ENCODE data around the gene ELP2. TPM values are rescaled to one million over a fixed set of nuclear protein-coding genes. Genes with fewer than 3 reads are reported as not detected.
A peak's percentile ranks its signal among the peaks of the same experiment; 100 is the strongest.
"Not testable (repeated sequence)": the region's sequence is repeated elsewhere in the genome, so short reads cannot be mapped to it uniquely, and the experiment has no call there.

ELP2 gene
- polyA plus RNA-seq, 3 donors from 2014 or later: 44.6 to 57.3 (median 48.3) TPM

GRCh38 chr18:36107477-36107876 lies 22.2 kb upstream of the ELP2 start:
- Mint-ChIP-seq H3K36me3 (peaks cover 21 to 28% (median 22%) of the 10 kb centered on the region in 3 donors), H3K27me3 (ENCODE audit: low read depth in 3 of 3) (peaks cover 2 to 4% (median 2%) of the 10 kb centered on the region in 3 donors), H3K4me1 (no peaks in the 10 kb centered on the region), H3K27ac (no peak overlapping the region), H3K9me3 (no peaks in the 10 kb centered on the region), H3K4me3 (no peak overlapping the region)
- no peak for DNase-seq

DNA sequence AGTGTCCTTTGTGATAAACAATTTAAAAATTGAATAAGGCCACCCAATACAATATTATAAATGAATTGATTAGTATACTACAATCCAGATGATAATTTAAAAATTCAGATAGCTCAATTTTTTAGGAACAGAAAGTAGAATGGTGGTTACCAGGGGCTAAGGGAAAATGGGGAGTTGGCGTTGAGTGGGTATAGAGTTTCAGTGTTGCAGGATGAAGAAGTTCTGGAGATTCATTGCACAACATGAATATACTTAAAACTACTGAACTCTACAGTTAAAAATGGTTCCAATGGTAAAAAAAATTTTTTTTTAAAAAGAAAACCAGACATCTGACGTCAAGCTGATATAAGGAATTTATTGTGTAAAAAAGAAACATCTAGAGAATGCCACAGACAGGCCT lies 21.5 kb upstream of the ELP2 start:
- Mint-ChIP-seq H3K4me1 (no peaks in the 10 kb centered on the region), H3K27me3 (ENCODE audit: low read depth in 3 of 3) (peaks cover 2 to 4% (median 2%) of the 10 kb centered on the region in 3 donors), H3K27ac (no peak overlapping the region), H3K9me3 (no peaks in the 10 kb centered on the region), H3K4me3 (no peak overlapping the region), H3K36me3 (peaks cover 25 to 36% (median 26%) of the 10 kb centered on the region in 3 donors)
- DNase-seq: no peak

DNA sequence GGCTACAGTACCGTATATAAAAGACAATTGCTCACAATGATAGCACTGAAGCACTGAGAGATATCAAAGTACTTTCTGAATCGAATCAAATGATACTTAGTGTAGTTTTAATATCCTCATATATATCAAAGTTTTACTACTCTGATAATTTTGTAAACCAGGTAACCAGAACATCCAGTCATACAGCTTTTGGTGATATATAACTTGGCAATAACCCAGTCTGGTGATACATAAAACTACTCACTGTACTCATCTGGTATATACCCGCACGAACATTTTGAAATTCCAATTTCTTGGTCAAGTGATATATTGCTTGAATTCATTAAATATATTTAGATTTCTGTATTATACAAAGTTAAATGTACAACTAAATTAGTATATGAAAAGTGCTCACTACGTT lies 21.1 kb upstream of the ELP2 start:
- no peak overlapping the region for H3K4me3 Mint-ChIP-seq
- no peaks in the 10 kb centered on the region for H3K9me3 Mint-ChIP-seq
- no peak overlapping the region for H3K27ac Mint-ChIP-seq
- peaks cover 25 to 37% (median 26%) of the 10 kb centered on the region in 3 donors for H3K36me3 Mint-ChIP-seq
- H3K4me1 Mint-ChIP-seq: no peaks in the 10 kb centered on the region
- H3K27me3 Mint-ChIP-seq (ENCODE audit: low read depth in 3 of 3): peaks cover 2 to 4% (median 2%) of the 10 kb centered on the region in 3 donors
- DNase-seq: no peak

DNA sequence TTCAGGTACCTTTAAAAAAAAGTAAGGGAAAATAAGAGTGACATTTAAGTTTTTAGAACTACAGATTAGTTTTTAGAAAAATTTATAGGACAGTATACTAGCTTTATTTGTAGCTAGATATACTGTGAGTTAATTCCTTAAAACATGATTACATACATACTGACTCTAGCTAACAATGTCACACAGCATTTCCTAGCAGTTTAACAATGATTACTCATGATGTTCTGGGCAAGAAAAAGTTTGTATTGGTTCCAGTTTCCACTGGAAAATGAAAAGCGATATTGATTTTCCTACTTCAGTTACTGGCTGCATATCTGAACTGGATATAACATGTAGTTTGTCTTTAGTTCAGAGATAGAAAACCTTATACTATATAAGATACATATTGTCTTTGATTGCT lies 20.0 kb upstream of the ELP2 start:
- Mint-ChIP-seq H3K27ac (no peak overlapping the region), H3K4me1 (no peaks in the 10 kb centered on the region), H3K36me3 (peaks cover 30 to 42% (median 30%) of the 10 kb centered on the region in 3 donors), H3K27me3 (ENCODE audit: low read depth in 3 of 3) (peaks cover 2 to 4% (median 2%) of the 10 kb centered on the region in 3 donors), H3K4me3 (no peak overlapping the region), H3K9me3 (no peaks in the 10 kb centered on the region)
- DNase-seq: no peak

DNA sequence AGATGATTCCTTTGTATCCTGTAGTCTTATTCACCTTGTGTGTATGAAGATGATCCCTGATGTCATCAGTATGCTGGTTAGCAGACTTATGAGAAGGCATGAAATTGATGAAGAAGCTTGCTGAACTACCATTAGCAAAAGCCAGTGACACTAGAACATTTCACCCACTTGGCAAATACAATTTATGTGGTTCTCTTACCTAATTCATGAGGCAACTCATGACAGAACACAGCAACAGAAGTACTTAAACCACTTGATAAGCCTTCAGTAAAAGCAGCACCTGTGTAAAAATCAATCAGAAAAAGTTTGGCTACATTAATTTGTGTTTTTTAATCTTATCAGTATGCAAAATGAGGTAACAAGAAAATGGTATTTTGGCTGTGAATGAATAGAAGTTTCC lies 17.4 kb upstream of the ELP2 start:
- peaks cover 40 to 59% (median 41%) of the 10 kb centered on the region in 3 donors for H3K36me3 Mint-ChIP-seq
- DNase-seq: no peak
- no peak overlapping the region for H3K4me3 Mint-ChIP-seq

GRCh38 chr18:36114251-36114650 lies 15.4 kb upstream of the ELP2 start:
- H3K27me3 Mint-ChIP-seq (ENCODE audit: low read depth in 3 of 3): peaks cover 0 to 2% (median 0%) of the 10 kb centered on the region in 3 donors
- peaks cover 37 to 61% (median 43%) of the 10 kb centered on the region in 3 donors for H3K36me3 Mint-ChIP-seq
- no peaks in the 10 kb centered on the region for H3K9me3 Mint-ChIP-seq
- no peaks in the 10 kb centered on the region for H3K4me1 Mint-ChIP-seq
- no peak overlapping the region for H3K27ac Mint-ChIP-seq
- no peak overlapping the region for H3K4me3 Mint-ChIP-seq
- no peak for DNase-seq

More for the DNA sequence above, 17.4 kb upstream of the ELP2 start:
- peaks cover 0 to 2% (median 0%) of the 10 kb centered on the region in 3 donors for H3K27me3 Mint-ChIP-seq (ENCODE audit: low read depth in 3 of 3)
- H3K27ac Mint-ChIP-seq: no peak overlapping the region
- no peaks in the 10 kb centered on the region for H3K9me3 Mint-ChIP-seq
- no peaks in the 10 kb centered on the region for H3K4me1 Mint-ChIP-seq

- Mint-ChIP-seq H3K27me3 (ENCODE audit: low read depth in 3 of 3) (peaks cover 0 to 2% (median 0%) of the 10 kb centered on the region in 3 donors), H3K36me3 (peaks cover 32 to 59% (median 43%) of the 10 kb centered on the region in 3 donors), H3K4me1 (no peaks in the 10 kb centered on the region), H3K4me3 (no peak overlapping the region), H3K9me3 (no peaks in the 10 kb centered on the region), H3K27ac (no peak overlapping the region)
- no peak for DNase-seq
These were observed 15.0 kb upstream of the ELP2 start for GRCh38 chr18:36114738-36115137.

- peaks cover 29 to 58% (median 35%) of the 10 kb centered on the region in 3 donors for H3K36me3 Mint-ChIP-seq
- not testable (repeated sequence) for H3K4me3 Mint-ChIP-seq; H3K27me3 Mint-ChIP-seq (ENCODE audit: low read depth in 3 of 3); H3K27ac Mint-ChIP-seq; H3K9me3 Mint-ChIP-seq; DNase-seq; H3K4me1 Mint-ChIP-seq
These were observed 12.9 kb upstream of the ELP2 start for GRCh38 chr18:36116771-36117170.

DNA sequence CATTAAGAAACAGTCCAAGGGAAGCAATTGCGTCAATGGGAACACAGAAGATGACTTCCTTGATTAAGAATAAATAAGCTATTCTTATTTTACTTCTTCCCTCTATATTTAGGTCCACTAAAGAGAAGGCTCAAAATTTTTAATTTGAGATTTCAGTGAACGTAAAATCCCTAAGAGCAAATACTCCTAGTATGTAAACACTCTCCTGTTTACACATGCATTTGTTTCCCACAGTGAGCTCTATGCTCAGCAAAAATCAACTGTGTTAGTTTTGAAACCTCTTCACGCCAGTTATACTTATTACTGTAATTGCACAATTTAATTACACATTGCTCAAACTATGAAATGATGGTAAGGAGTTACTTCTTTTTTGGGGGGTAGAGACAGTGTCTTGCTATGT lies 9.4 kb upstream of the ELP2 start:
- peaks cover 0 to 2% (median 0%) of the 10 kb centered on the region in 3 donors for H3K27me3 Mint-ChIP-seq (ENCODE audit: low read depth in 3 of 3)
- no peak for DNase-seq
- H3K27ac Mint-ChIP-seq: no peak overlapping the region
- no peaks in the 10 kb centered on the region for H3K9me3 Mint-ChIP-seq
- H3K36me3 Mint-ChIP-seq: peaks cover 21 to 56% (median 28%) of the 10 kb centered on the region in 3 donors
- no peak overlapping the region for H3K4me3 Mint-ChIP-seq
- no peaks in the 10 kb centered on the region for H3K4me1 Mint-ChIP-seq

GRCh38 chr18:36124841-36125240 lies 4.9 kb upstream of the ELP2 start:
- no peak overlapping the region for H3K4me3 Mint-ChIP-seq
- peaks cover 5 to 15% (median 9%) of the 10 kb centered on the region in 3 donors for H3K27me3 Mint-ChIP-seq (ENCODE audit: low read depth in 3 of 3)
- H3K9me3 Mint-ChIP-seq: no peaks in the 10 kb centered on the region
- H3K4me1 Mint-ChIP-seq: peaks cover 18 to 26% of the 10 kb centered on the region in 2 donors
- H3K36me3 Mint-ChIP-seq: peaks cover 10 to 32% (median 10%) of the 10 kb centered on the region in 3 donors
- H3K27ac Mint-ChIP-seq: no peak overlapping the region
- DNase-seq: no peak

DNA sequence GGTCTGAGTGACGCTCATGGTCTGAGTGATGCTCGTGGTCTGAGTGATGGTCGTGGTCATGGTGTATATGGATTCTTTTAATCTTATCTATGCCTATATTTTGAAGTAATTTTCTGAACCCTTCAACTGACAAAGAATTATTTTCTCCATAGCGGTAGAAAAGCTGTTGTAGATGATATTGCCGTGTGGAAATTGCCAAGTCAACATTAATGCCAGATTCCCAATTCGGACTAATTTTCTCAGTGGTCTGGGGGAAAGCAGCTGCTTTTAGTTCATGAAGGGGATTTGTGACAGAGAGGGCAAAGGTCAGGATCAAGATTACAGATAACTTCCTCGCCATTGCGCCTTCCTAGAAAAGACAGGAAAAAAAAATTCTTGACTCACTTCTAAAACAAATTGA lies 3.0 kb upstream of the ELP2 start:
- Mint-ChIP-seq H3K4me3 (peak overlapping the region in 2 of 5 donors; percentile 33 to 65), H3K27me3 (ENCODE audit: low read depth in 3 of 3) (peaks cover 5 to 16% (median 13%) of the 10 kb centered on the region in 3 donors), H3K36me3 (peaks cover 5 to 23% (median 10%) of the 10 kb centered on the region in 3 donors), H3K9me3 (no peaks in the 10 kb centered on the region), H3K4me1 (peaks cover 34 to 44% of the 10 kb centered on the region in 2 donors), H3K27ac (no peak overlapping the region)
- no peak for DNase-seq

- H3K9me3 Mint-ChIP-seq: no peaks in the 10 kb centered on the region
- H3K27me3 Mint-ChIP-seq (ENCODE audit: low read depth in 3 of 3): peaks cover 5 to 18% (median 13%) of the 10 kb centered on the region in 3 donors
- peak overlapping the region; percentile 53 to 97 (median 88) for H3K27ac Mint-ChIP-seq
- peak overlapping the region; percentile 87 to 97 (median 97) for H3K4me3 Mint-ChIP-seq
- DNase-seq: no peak
- peaks cover 45 to 57% of the 10 kb centered on the region in 2 donors for H3K4me1 Mint-ChIP-seq
- H3K36me3 Mint-ChIP-seq: peaks cover 5 to 16% (median 8%) of the 10 kb centered on the region in 3 donors
These were observed 1.7 kb upstream of the ELP2 start for GRCh38 chr18:36127836-36128529.

DNA sequence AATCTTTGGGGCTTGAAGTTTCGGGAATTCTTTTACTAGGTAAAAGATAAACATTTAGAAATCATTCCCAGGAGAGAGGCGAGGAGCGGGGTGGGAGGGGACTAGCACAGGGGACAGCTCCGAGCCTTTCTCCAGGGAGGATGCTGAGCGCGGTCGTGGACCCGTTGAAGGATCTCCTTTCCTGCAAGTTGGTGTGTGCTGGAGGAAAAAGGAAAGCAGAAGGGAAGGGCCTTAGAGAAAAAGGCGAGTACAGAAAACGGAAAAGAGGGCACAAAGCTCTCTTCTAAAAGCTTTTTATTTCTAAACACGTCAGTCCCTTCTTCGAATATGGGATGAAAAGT lies 1.2 kb upstream of the ELP2 start:
- Mint-ChIP-seq H3K36me3 (peaks cover 2 to 13% (median 4%) of the 10 kb centered on the region in 3 donors), H3K27ac (peak overlapping the region; percentile 53 to 97 (median 88)), H3K9me3 (no peaks in the 10 kb centered on the region), H3K27me3 (ENCODE audit: low read depth in 3 of 3) (peaks cover 5 to 18% (median 13%) of the 10 kb centered on the region in 3 donors), H3K4me3 (peak overlapping the region; percentile 87 to 97 (median 97)), H3K4me1 (peaks cover 47 to 58% of the 10 kb centered on the region in 2 donors)
- DNase-seq: peak in 1 of 3 donors; percentile 7

DNA sequence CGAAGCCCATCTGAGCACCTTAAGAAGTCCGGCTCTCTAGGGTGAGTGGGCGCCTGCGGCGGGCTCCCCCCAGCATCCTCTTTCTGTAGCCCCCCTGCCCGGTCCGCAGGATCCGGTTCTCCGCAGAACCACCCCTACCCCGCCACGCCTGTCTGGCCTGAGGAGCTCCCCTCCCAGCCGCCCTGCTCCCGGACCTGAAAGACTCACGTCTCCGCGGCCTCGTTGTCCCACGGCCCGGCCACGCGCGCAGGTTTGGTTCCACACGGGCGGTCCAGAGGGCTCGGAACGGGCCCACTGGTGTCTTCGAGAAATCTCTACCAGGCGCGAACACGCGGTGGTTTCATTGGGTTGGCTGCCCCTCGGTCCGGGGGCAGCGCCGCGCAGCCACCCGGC lies 796 bp upstream of the ELP2 start:
- peaks cover 0 to 10% (median 3%) of the 10 kb centered on the region in 3 donors for H3K36me3 Mint-ChIP-seq
- peak overlapping the region; percentile 87 to 97 (median 97) for H3K4me3 Mint-ChIP-seq
- peaks cover 47 to 61% of the 10 kb centered on the region in 2 donors for H3K4me1 Mint-ChIP-seq
- DNase-seq: no peak
- peak overlapping the region; percentile 79 to 97 (median 94) for H3K27ac Mint-ChIP-seq
- peaks cover 5 to 17% (median 13%) of the 10 kb centered on the region in 3 donors for H3K27me3 Mint-ChIP-seq (ENCODE audit: low read depth in 3 of 3)
- no peaks in the 10 kb centered on the region for H3K9me3 Mint-ChIP-seq

All from immature natural killer cell (primary cell).